AG09309 (cell line): ENCODE measurements around the gene TNS1.

Experiments used
- DNase-seq: peaks from one replicate; pipeline ENCODE4 v3.0.0-alpha.2; 2010; ENCODE audit warnings: low read depth
- H3K4me3 ChIP-seq: 2 replicates; pipeline ENCODE4 v1.5.1; 2011; ENCODE audit warnings: mild to moderate bottlenecking, low read depth, low read length, moderate library complexity; ENCODE audit not compliant: control insufficient read depth
- TF ChIP-seq, protein P1 (sequence below): IDR thresholded peaks from 2 replicates; pipeline ENCODE4 v1.5.1; 2011; ENCODE audit warnings: mild to moderate bottlenecking, low read depth, low read length, inconsistent platforms; ENCODE audit not compliant: insufficient read depth, control insufficient read depth; ENCODE audit errors: missing control alignments

The TNS1 gene

DNA sequence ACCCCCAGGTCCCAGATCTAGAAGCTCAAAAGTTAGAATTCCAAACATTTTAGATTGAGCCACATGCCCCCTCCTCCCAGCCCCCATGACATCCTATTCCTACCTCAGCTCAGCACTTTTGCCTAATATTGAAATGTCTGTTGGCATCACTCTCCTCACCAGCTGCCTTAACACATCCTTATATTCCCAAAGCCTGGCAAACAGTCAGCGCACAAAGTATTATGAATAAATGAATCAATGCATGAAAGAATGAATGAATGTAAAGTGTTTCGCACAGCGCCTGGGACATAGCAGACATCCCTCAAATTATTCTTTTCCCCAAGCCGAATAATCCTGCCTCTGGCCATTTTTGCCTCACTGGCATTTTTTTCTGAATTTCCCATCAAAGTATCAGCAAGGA, 175.8 kb downstream of the TNS1 start:
- DNase-seq: no peak
- TF ChIP-seq, protein P1, sequence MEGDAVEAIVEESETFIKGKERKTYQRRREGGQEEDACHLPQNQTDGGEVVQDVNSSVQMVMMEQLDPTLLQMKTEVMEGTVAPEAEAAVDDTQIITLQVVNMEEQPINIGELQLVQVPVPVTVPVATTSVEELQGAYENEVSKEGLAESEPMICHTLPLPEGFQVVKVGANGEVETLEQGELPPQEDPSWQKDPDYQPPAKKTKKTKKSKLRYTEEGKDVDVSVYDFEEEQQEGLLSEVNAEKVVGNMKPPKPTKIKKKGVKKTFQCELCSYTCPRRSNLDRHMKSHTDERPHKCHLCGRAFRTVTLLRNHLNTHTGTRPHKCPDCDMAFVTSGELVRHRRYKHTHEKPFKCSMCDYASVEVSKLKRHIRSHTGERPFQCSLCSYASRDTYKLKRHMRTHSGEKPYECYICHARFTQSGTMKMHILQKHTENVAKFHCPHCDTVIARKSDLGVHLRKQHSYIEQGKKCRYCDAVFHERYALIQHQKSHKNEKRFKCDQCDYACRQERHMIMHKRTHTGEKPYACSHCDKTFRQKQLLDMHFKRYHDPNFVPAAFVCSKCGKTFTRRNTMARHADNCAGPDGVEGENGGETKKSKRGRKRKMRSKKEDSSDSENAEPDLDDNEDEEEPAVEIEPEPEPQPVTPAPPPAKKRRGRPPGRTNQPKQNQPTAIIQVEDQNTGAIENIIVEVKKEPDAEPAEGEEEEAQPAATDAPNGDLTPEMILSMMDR: no peak
- H3K4me3 ChIP-seq: no peak overlapping the region

DNA sequence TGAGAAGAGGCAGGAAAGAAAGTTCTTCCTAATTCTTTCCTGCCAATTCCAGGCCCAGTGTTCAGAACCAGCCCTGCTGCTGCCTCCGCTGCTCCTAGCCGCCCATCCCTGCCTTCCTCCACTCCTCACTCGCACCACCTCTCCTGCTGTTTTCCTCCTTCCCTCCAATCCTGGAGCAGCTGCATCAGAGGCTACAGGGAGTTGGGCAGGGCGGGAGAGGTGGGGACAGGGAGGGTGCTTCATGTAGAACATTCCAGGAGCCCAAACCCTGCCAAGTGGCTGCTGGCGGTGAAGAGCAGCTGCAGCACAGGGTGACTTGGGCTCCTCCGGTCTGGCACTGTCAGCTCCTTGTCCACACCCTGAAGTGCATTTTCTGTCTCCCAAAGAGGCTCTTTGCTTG, 176.3 kb downstream of the TNS1 start:
- H3K4me3 ChIP-seq: no peak overlapping the region
- TF ChIP-seq, protein P1: no peak
- no peak for DNase-seq

DNA sequence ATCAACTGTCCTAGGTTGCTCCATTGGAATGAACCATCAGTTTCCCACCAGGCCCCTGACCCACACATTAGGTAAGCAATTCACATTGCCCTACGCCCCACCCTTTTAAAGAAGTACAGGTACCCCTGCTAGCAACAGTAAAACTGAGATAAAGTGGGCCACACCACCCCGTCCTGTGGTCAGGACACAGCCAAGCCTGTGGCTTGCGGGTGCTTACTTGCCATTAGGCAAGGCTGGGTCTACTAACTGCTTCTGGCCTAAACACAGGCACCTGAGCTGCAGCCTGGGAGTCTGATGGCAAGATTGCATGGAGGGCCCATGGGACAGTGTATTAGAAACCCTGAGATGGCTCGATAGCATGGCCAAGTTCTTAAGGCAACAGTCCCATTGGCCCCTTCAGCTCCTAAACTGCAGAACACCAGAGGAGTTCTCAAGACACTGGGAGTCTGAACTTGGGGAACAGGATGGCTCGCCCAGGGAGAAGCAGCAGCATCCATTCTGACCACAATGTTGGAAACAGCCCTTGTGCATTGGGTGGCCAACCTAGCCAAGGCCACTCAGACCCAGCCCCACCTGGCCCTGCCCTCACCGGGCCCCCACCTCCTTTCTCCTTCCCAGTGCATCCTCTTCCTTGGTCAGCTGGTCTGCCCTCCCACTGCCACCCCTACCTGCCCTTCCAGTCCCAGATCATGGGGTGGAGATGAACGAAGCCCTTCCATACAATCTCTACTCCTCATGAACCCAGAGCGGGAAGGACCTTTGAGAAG, 177.1 kb downstream of the TNS1 start:
- no peak overlapping the region for H3K4me3 ChIP-seq
- TF ChIP-seq, protein P1: no peak
- DNase-seq: no peak

DNA sequence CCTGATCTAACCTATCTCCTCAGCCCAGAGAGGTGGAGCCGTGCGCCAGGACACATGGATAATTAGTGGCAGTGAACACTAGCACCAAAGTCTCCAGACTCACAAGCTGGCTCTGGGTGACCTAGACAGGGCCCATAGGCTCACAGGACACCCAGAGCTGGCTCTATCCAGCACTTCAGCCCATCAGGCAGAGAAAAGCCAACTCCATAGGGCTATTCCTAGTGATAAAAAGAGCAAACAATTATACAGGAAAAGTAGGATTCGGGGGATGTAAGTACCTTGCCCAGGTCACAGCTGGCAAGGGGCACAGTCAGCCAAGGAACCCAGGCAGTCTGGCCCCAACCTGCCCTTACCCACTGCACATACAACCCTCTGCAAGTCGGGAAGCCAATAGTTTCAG, 178.6 kb downstream of the TNS1 start:
- TF ChIP-seq, protein P1: no peak
- no peak for DNase-seq
- no peak overlapping the region for H3K4me3 ChIP-seq

DNA sequence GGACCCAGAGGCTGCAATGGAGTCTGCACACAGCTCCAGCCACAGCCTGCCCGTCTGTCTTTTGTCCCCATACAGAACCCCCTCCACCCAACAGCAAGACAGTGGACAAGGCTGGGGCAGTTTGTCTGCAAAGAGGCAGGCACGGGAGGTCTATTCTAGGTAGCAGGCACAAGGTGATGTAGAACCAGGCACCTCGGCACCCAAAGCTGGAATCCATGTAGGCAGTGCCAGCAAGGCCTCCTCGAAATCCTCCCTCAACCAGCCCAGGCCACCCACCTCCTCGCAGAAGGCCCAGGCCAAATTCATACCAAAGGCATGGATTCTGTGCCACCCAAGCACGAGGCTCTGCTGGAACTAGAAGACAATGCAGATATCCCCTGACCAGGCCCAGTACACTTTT, 179.2 kb downstream of the TNS1 start:
- TF ChIP-seq, protein P1: no peak
- no peak overlapping the region for H3K4me3 ChIP-seq

DNA sequence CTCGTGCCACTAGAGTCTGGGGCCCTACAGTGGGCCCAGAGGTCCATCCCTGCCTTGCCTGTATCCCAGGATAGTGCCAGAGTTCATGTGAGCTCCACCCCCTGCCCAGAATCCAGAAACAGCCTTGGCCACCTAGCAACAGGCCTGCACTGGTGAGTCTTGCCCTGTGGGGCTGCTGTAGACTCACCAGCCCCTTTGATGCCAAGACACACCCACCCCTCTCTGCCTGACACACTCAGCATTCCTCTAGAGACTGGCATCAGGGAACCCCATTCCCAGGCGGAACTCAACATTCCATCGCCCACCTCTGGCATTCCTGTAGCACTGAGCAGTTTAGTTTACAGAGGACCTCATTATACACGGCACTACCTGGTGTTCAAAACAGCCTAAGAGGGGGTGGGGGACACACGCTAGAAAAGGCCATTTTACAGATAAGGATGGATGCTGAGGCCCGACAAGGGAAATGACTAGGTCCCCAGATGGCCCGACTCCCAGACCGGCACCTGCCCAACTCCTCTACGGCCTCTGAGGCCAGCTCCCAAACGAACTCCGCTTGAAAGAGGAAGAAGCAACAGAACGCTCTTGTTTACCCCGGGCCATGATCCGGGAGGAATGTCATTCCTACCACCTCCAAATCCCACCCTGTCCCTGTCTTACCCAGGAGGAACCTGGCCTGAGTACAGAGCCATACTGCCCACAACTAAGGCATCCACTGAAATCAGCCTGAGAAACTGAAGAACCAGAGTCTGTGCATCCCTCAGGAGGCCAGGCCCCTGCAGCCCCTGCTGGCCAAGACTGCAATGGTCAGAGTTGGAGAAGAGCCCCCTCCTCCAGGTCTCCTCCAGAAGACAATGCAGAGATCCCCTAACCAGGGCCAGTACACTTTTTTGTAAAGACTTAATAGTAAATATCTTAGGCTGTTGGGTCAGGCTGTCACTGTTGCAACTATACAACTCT, 180.2 kb downstream of the TNS1 start:
- no peak overlapping the region for H3K4me3 ChIP-seq
- DNase-seq: no peak
- TF ChIP-seq, protein P1: peak; percentile 22

More for the DNA sequence above, 179.2 kb downstream of the TNS1 start:
- no peak for DNase-seq
